ENCODE results near the gene PACS1. TPM values are rescaled to one million over a fixed set of nuclear protein-coding genes. Genes with fewer than 3 reads are reported as not detected.

Gene PACS1
- total and polyA plus RNA-seq, 2 donors = 9.2 to 29.5 TPM

GRCh38 chr11:66225066-66225465 lies 155.0 kb downstream of the PACS1 start:
- Histone ChIP-seq H3K4me1 (ENCODE audit: control insufficient read depth in 2 of 2, insufficient read depth in 2 of 2, low read length in 2 of 2) (peaks cover 7 to 22% of the 10 kb centered on the region in 2 donors), H3K36me3 (ENCODE audit: control insufficient read depth in 2 of 2, insufficient read depth in 2 of 2, low read length in 1 of 2) (peaks cover 30 to 34% of the 10 kb centered on the region in 2 donors), H3K9me3 (ENCODE audit: control insufficient read depth in 2 of 2, insufficient read depth in 1 of 2, low read length in 1 of 2) (no peaks in the 10 kb centered on the region), H3K4me3 (ENCODE audit: low read length in 2 of 2) (no peak overlapping the region), H3K27me3 (ENCODE audit: control insufficient read depth in 2 of 2, insufficient read depth in 1 of 2, low read length in 1 of 2) (no peaks in the 10 kb centered on the region), H3K27ac (ENCODE audit: low read depth in 1 of 2, low read length in 1 of 2) (no peak overlapping the region)
- DNase-seq (ENCODE audit: low read depth in 6 of 9, low spot score in 9 of 9) = no peak
- 98% methylated on average over 2 of the region's 2 CpGs for WGBS

- H3K27ac ChIP-seq (ENCODE audit: low read depth in 1 of 2, low read length in 1 of 2) = no peak overlapping the region
- peaks cover 31 to 37% of the 10 kb centered on the region in 2 donors for H3K36me3 ChIP-seq (ENCODE audit: control insufficient read depth in 2 of 2, insufficient read depth in 2 of 2, low read length in 1 of 2)
- H3K9me3 ChIP-seq (ENCODE audit: control insufficient read depth in 2 of 2, insufficient read depth in 1 of 2, low read length in 1 of 2) = no peaks in the 10 kb centered on the region
- no peaks in the 10 kb centered on the region for H3K27me3 ChIP-seq (ENCODE audit: control insufficient read depth in 2 of 2, insufficient read depth in 1 of 2, low read length in 1 of 2)
- H3K4me3 ChIP-seq (ENCODE audit: low read length in 2 of 2) = no peak overlapping the region
- peaks cover 7 to 20% of the 10 kb centered on the region in 2 donors for H3K4me1 ChIP-seq (ENCODE audit: control insufficient read depth in 2 of 2, insufficient read depth in 2 of 2, low read length in 2 of 2)
- DNase-seq (ENCODE audit: low read depth in 6 of 9, low spot score in 9 of 9) = no peak
Observed at GRCh38 chr11:66226101-66226500, 156.0 kb downstream of the PACS1 start.

- WGBS = 98% methylated on average over 5 of the region's 5 CpGs
- no peaks in the 10 kb centered on the region for H3K9me3 ChIP-seq (ENCODE audit: control insufficient read depth in 2 of 2, insufficient read depth in 1 of 2, low read length in 1 of 2)
- H3K27me3 ChIP-seq (ENCODE audit: control insufficient read depth in 2 of 2, insufficient read depth in 1 of 2, low read length in 1 of 2) = no peaks in the 10 kb centered on the region
- H3K36me3 ChIP-seq (ENCODE audit: control insufficient read depth in 2 of 2, insufficient read depth in 2 of 2, low read length in 1 of 2) = peaks cover 39 to 49% of the 10 kb centered on the region in 2 donors
- no peak overlapping the region for H3K4me3 ChIP-seq (ENCODE audit: low read length in 2 of 2)
- H3K27ac ChIP-seq (ENCODE audit: low read depth in 1 of 2, low read length in 1 of 2) = no peak overlapping the region
- no peak for DNase-seq (ENCODE audit: low read depth in 6 of 9, low spot score in 9 of 9)
- peaks cover 0 to 11% of the 10 kb centered on the region in 2 donors for H3K4me1 ChIP-seq (ENCODE audit: control insufficient read depth in 2 of 2, insufficient read depth in 2 of 2, low read length in 2 of 2)
Observed at GRCh38 chr11:66227700-66228099, 157.6 kb downstream of the PACS1 start.

GRCh38 chr11:66228521-66228920 lies 158.4 kb downstream of the PACS1 start:
- no peak for DNase-seq (ENCODE audit: low read depth in 6 of 9, low spot score in 9 of 9)
- Histone ChIP-seq H3K27me3 (ENCODE audit: control insufficient read depth in 2 of 2, insufficient read depth in 1 of 2, low read length in 1 of 2) (no peaks in the 10 kb centered on the region), H3K4me3 (ENCODE audit: low read length in 2 of 2) (no peak overlapping the region), H3K9me3 (ENCODE audit: control insufficient read depth in 2 of 2, insufficient read depth in 1 of 2, low read length in 1 of 2) (no peaks in the 10 kb centered on the region), H3K36me3 (ENCODE audit: control insufficient read depth in 2 of 2, insufficient read depth in 2 of 2, low read length in 1 of 2) (peaks cover 46 to 57% of the 10 kb centered on the region in 2 donors), H3K27ac (ENCODE audit: low read depth in 1 of 2, low read length in 1 of 2) (no peak overlapping the region), H3K4me1 (ENCODE audit: control insufficient read depth in 2 of 2, insufficient read depth in 2 of 2, low read length in 2 of 2) (peaks cover 0 to 3% of the 10 kb centered on the region in 2 donors)
- WGBS = 95% methylated on average over 6 of the region's 6 CpGs

GRCh38 chr11:66230156-66230555 lies 160.1 kb downstream of the PACS1 start:
- Histone ChIP-seq H3K36me3 (ENCODE audit: control insufficient read depth in 2 of 2, insufficient read depth in 2 of 2, low read length in 1 of 2) (peaks cover 58 to 61% of the 10 kb centered on the region in 2 donors), H3K27ac (ENCODE audit: low read depth in 1 of 2, low read length in 1 of 2) (no peak overlapping the region), H3K9me3 (ENCODE audit: control insufficient read depth in 2 of 2, insufficient read depth in 1 of 2, low read length in 1 of 2) (no peaks in the 10 kb centered on the region), H3K27me3 (ENCODE audit: control insufficient read depth in 2 of 2, insufficient read depth in 1 of 2, low read length in 1 of 2) (no peaks in the 10 kb centered on the region), H3K4me1 (ENCODE audit: control insufficient read depth in 2 of 2, insufficient read depth in 2 of 2, low read length in 2 of 2) (peaks cover 0 to 3% of the 10 kb centered on the region in 2 donors), H3K4me3 (ENCODE audit: low read length in 2 of 2) (no peak overlapping the region)
- DNase-seq (ENCODE audit: low read depth in 6 of 9, low spot score in 9 of 9) = no peak
- WGBS = 93% methylated on average over 6 of the region's 6 CpGs

GRCh38 chr11:66230978-66231377 lies 160.9 kb downstream of the PACS1 start:
- H3K4me1 ChIP-seq (ENCODE audit: control insufficient read depth in 2 of 2, insufficient read depth in 2 of 2, low read length in 2 of 2) = peaks cover 0 to 4% of the 10 kb centered on the region in 2 donors
- peaks cover 63 to 69% of the 10 kb centered on the region in 2 donors for H3K36me3 ChIP-seq (ENCODE audit: control insufficient read depth in 2 of 2, insufficient read depth in 2 of 2, low read length in 1 of 2)
- 98% methylated on average over 14 of the region's 14 CpGs for WGBS
- H3K9me3 ChIP-seq (ENCODE audit: control insufficient read depth in 2 of 2, insufficient read depth in 1 of 2, low read length in 1 of 2) = no peaks in the 10 kb centered on the region
- no peak for DNase-seq (ENCODE audit: low read depth in 6 of 9, low spot score in 9 of 9)
- no peak overlapping the region for H3K27ac ChIP-seq (ENCODE audit: low read depth in 1 of 2, low read length in 1 of 2)
- H3K27me3 ChIP-seq (ENCODE audit: control insufficient read depth in 2 of 2, insufficient read depth in 1 of 2, low read length in 1 of 2) = no peaks in the 10 kb centered on the region
- no peak overlapping the region for H3K4me3 ChIP-seq (ENCODE audit: low read length in 2 of 2)

- H3K4me3 ChIP-seq (ENCODE audit: low read length in 2 of 2) = no peak overlapping the region
- peaks cover 68 to 74% of the 10 kb centered on the region in 2 donors for H3K36me3 ChIP-seq (ENCODE audit: control insufficient read depth in 2 of 2, insufficient read depth in 2 of 2, low read length in 1 of 2)
- no peak for DNase-seq (ENCODE audit: low read depth in 6 of 9, low spot score in 9 of 9)
- 94% methylated on average over 7 of the region's 7 CpGs for WGBS
- H3K27ac ChIP-seq (ENCODE audit: low read depth in 1 of 2, low read length in 1 of 2) = no peak overlapping the region
- no peaks in the 10 kb centered on the region for H3K27me3 ChIP-seq (ENCODE audit: control insufficient read depth in 2 of 2, insufficient read depth in 1 of 2, low read length in 1 of 2)
- peaks cover 0 to 7% of the 10 kb centered on the region in 2 donors for H3K4me1 ChIP-seq (ENCODE audit: control insufficient read depth in 2 of 2, insufficient read depth in 2 of 2, low read length in 2 of 2)
- no peaks in the 10 kb centered on the region for H3K9me3 ChIP-seq (ENCODE audit: control insufficient read depth in 2 of 2, insufficient read depth in 1 of 2, low read length in 1 of 2)
Observed at GRCh38 chr11:66231561-66231960, 161.5 kb downstream of the PACS1 start.

- H3K27ac ChIP-seq (ENCODE audit: low read depth in 1 of 2, low read length in 1 of 2) = no peak overlapping the region
- 98% methylated on average over 11 of the region's 11 CpGs for WGBS
- peaks cover 70% of the 10 kb centered on the region in 2 donors for H3K36me3 ChIP-seq (ENCODE audit: control insufficient read depth in 2 of 2, insufficient read depth in 2 of 2, low read length in 1 of 2)
- H3K27me3 ChIP-seq (ENCODE audit: control insufficient read depth in 2 of 2, insufficient read depth in 1 of 2, low read length in 1 of 2) = no peaks in the 10 kb centered on the region
- H3K9me3 ChIP-seq (ENCODE audit: control insufficient read depth in 2 of 2, insufficient read depth in 1 of 2, low read length in 1 of 2) = no peaks in the 10 kb centered on the region
- no peak overlapping the region for H3K4me3 ChIP-seq (ENCODE audit: low read length in 2 of 2)
- H3K4me1 ChIP-seq (ENCODE audit: control insufficient read depth in 2 of 2, insufficient read depth in 2 of 2, low read length in 2 of 2) = peaks cover 0 to 13% of the 10 kb centered on the region in 2 donors
- DNase-seq (ENCODE audit: low read depth in 6 of 9, low spot score in 9 of 9) = no peak
Observed at GRCh38 chr11:66232769-66233168, 162.7 kb downstream of the PACS1 start.

GRCh38 chr11:66233301-66233700 lies 163.2 kb downstream of the PACS1 start:
- H3K27me3 ChIP-seq (ENCODE audit: control insufficient read depth in 2 of 2, insufficient read depth in 1 of 2, low read length in 1 of 2) = no peaks in the 10 kb centered on the region
- no peak overlapping the region for H3K27ac ChIP-seq (ENCODE audit: low read depth in 1 of 2, low read length in 1 of 2)
- WGBS = 99% methylated on average over 5 of the region's 5 CpGs
- H3K4me3 ChIP-seq (ENCODE audit: low read length in 2 of 2) = no peak overlapping the region
- H3K36me3 ChIP-seq (ENCODE audit: control insufficient read depth in 2 of 2, insufficient read depth in 2 of 2, low read length in 1 of 2) = peaks cover 65 to 67% of the 10 kb centered on the region in 2 donors
- H3K9me3 ChIP-seq (ENCODE audit: control insufficient read depth in 2 of 2, insufficient read depth in 1 of 2, low read length in 1 of 2) = no peaks in the 10 kb centered on the region
- DNase-seq (ENCODE audit: low read depth in 6 of 9, low spot score in 9 of 9) = no peak
- peaks cover 0 to 18% of the 10 kb centered on the region in 2 donors for H3K4me1 ChIP-seq (ENCODE audit: control insufficient read depth in 2 of 2, insufficient read depth in 2 of 2, low read length in 2 of 2)

- H3K4me1 ChIP-seq (ENCODE audit: control insufficient read depth in 2 of 2, insufficient read depth in 2 of 2, low read length in 2 of 2) = peaks cover 15 to 36% of the 10 kb centered on the region in 2 donors
- no peaks in the 10 kb centered on the region for H3K9me3 ChIP-seq (ENCODE audit: control insufficient read depth in 2 of 2, insufficient read depth in 1 of 2, low read length in 1 of 2)
- H3K4me3 ChIP-seq (ENCODE audit: low read length in 2 of 2) = no peak overlapping the region
- no peak for DNase-seq (ENCODE audit: low read depth in 6 of 9, low spot score in 9 of 9)
- no peak overlapping the region for H3K27ac ChIP-seq (ENCODE audit: low read depth in 1 of 2, low read length in 1 of 2)
- no peaks in the 10 kb centered on the region for H3K27me3 ChIP-seq (ENCODE audit: control insufficient read depth in 2 of 2, insufficient read depth in 1 of 2, low read length in 1 of 2)
- 97% methylated on average over 11 of the region's 11 CpGs for WGBS
- peaks cover 65 to 72% of the 10 kb centered on the region in 2 donors for H3K36me3 ChIP-seq (ENCODE audit: control insufficient read depth in 2 of 2, insufficient read depth in 2 of 2, low read length in 1 of 2)
Observed at GRCh38 chr11:66235141-66235540, 165.1 kb downstream of the PACS1 start.

Measured in thymus (tissue), 11 donors.